Measurements from ENCODE around the gene P2RY10.

- no peak for TF ChIP-seq POLR2A (IDR thresholded peaks at IDR 0.05)
- TF ChIP-seq CTCF (IDR thresholded peaks at IDR 0.05 in 8 of 11, conservative IDR thresholded peaks at IDR 0.05 in 3 of 11), result no peak
Measured at GRCh38 chrX:78922754-78923153, 22.4 kb upstream of the P2RY10 start.

Data from spleen (tissue), 7 donors.